ENCODE data around the gene GPATCH1. TPM values are rescaled to one million over a fixed set of nuclear protein-coding genes. Genes with fewer than 3 reads are reported as not detected.

The GPATCH1 gene
- total RNA-seq, 1 donor from 2014 or later: 8.2 TPM

DNA sequence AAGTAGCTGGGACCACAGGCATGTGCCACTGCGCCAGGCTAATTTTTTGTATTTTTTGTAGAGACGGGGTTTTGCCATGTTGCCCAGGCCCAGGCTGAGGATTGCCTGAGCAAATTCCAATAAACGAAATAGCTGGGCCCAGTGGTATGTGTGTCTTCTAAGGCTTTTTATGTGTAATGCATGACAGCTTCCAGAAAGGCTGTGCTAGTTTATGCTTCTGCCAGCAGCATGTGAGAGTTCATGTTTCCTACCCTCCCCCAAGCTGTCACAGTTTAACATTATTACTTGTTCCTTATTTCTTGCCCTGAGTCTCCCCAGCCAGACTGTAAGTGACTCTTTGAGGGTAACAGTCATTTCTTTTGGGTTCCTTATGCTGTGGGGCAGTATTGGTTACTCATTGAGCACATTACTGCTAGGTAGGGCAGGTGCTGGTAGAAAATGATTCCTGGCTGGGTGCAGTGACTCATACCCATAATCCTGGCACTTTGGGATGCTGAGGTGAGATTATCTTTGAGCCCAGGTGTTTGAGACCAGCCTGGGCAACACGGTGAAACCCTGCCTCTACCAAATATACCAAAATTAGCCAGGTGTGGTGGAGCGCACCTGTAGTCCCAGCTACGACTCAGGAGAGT is 13.6 kb downstream of the GPATCH1 start:
- no peak for DNase-seq (ENCODE audit: extremely low spot score, unreplicated experiment)
- Mint-ChIP-seq H3K36me3 (ENCODE audit: unreplicated experiment) (peaks cover 40% of the 10 kb centered on the region), H3K4me3 (ENCODE audit: unreplicated experiment) (no peak overlapping the region), H3K9me3 (ENCODE audit: unreplicated experiment) (no peaks in the 10 kb centered on the region), H3K27me3 (ENCODE audit: unreplicated experiment) (no peaks in the 10 kb centered on the region), H3K27ac (ENCODE audit: unreplicated experiment) (no peak overlapping the region), H3K4me1 (ENCODE audit: unreplicated experiment) (no peaks in the 10 kb centered on the region)
- TF ChIP-seq, protein P1, sequence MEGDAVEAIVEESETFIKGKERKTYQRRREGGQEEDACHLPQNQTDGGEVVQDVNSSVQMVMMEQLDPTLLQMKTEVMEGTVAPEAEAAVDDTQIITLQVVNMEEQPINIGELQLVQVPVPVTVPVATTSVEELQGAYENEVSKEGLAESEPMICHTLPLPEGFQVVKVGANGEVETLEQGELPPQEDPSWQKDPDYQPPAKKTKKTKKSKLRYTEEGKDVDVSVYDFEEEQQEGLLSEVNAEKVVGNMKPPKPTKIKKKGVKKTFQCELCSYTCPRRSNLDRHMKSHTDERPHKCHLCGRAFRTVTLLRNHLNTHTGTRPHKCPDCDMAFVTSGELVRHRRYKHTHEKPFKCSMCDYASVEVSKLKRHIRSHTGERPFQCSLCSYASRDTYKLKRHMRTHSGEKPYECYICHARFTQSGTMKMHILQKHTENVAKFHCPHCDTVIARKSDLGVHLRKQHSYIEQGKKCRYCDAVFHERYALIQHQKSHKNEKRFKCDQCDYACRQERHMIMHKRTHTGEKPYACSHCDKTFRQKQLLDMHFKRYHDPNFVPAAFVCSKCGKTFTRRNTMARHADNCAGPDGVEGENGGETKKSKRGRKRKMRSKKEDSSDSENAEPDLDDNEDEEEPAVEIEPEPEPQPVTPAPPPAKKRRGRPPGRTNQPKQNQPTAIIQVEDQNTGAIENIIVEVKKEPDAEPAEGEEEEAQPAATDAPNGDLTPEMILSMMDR (IDR thresholded peaks at IDR 0.05): no peak

DNA sequence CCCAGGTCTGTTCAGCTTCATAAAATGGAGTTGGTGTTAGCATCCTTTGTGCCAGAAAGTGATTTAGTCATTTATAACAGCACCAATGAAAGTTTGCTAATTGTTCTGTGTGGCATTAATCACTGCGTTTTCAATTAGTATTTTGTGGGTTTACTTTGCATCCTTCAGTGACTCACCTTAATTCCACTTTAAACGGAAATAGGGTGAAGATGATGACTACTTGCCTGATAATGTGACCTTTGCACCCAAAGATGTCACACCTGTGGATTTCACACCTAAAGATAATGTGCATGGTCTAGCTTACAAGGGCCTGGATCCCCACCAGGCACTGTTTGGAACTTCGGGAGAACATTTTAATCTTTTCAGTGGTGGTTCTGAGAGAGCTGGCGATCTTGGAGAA is 15.0 kb downstream of the GPATCH1 start:
- H3K4me3 Mint-ChIP-seq (ENCODE audit: unreplicated experiment): no peak overlapping the region
- no peak overlapping the region for H3K27ac Mint-ChIP-seq (ENCODE audit: unreplicated experiment)
- peaks cover 41% of the 10 kb centered on the region for H3K36me3 Mint-ChIP-seq (ENCODE audit: unreplicated experiment)

DNA sequence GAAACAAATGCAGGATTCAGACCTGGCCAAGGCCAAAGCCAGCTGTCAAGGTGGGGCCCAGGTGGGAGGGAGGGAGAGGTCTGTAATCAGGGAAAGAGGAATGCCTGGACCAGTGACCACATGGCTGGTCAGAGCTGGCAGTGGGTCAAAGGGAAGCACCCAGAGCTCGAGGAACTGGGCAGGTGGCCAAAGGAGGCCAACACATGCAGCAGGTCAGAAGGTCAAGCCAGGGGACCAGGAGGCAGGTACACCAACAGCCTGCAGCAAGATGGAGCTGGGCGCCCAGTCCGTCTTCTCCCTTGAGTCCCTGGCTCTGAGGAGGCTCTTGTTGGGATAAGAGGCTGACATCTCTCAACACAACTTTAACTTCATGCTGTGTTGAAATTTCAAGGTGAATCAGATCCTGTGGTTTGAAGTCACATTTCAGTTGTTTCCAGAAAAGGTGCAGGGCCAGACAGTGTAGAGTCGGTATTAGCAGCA is 17.1 kb downstream of the GPATCH1 start:
- no peak overlapping the region for H3K4me3 Mint-ChIP-seq (ENCODE audit: unreplicated experiment)
- no peaks in the 10 kb centered on the region for H3K4me1 Mint-ChIP-seq (ENCODE audit: unreplicated experiment)
- TF ChIP-seq, protein P1 (IDR thresholded peaks at IDR 0.05): no peak
- no peaks in the 10 kb centered on the region for H3K27me3 Mint-ChIP-seq (ENCODE audit: unreplicated experiment)
- no peak for DNase-seq (ENCODE audit: extremely low spot score, unreplicated experiment)
- peaks cover 46% of the 10 kb centered on the region for H3K36me3 Mint-ChIP-seq (ENCODE audit: unreplicated experiment)
- no peaks in the 10 kb centered on the region for H3K9me3 Mint-ChIP-seq (ENCODE audit: unreplicated experiment)
- no peak overlapping the region for H3K27ac Mint-ChIP-seq (ENCODE audit: unreplicated experiment)

More for the DNA sequence above, 15.0 kb downstream of the GPATCH1 start:
- Mint-ChIP-seq H3K9me3 (ENCODE audit: unreplicated experiment) (no peaks in the 10 kb centered on the region), H3K27me3 (ENCODE audit: unreplicated experiment) (no peaks in the 10 kb centered on the region), H3K4me1 (ENCODE audit: unreplicated experiment) (no peaks in the 10 kb centered on the region)
- TF ChIP-seq, protein P1 (IDR thresholded peaks at IDR 0.05): no peak
- no peak for DNase-seq (ENCODE audit: extremely low spot score, unreplicated experiment)

DNA sequence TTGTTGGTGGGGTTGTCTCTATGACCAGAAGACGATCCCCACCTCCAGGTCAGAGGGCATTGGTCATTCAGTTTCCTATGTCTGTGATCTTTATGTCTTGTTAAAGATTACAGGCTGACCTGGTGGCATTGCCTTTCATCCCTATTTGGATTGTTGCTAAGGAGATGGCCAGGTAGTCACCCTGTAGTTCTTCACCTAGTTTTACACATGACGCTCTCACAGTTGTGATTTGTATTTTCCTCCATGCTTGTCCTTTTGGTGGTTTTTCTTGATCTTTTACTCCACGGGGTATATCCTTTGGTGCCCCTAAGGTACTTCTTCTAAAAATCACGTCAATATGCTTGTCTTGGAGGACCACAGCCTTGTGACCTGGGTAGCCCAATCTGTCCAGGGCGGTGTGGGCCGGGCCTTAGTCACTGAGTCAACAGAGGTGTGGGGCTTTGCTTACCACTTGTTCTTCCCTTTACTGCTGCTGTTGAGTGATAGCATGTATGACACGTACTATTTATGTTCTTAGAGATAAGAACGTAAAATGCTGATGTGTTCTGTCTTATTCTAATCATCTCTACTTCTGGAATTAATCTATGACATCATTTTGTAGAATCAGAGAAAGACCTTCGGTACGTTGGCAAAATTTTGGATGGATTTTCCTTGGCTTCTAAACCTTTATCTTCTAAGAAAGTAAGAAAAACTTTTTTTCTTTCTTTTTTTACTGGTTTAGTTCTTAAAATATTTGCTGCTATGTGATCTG is 20.1 kb downstream of the GPATCH1 start:
- Mint-ChIP-seq H3K27ac (ENCODE audit: unreplicated experiment) (no peak overlapping the region), H3K36me3 (ENCODE audit: unreplicated experiment) (peaks cover 41% of the 10 kb centered on the region), H3K4me1 (ENCODE audit: unreplicated experiment) (no peaks in the 10 kb centered on the region), H3K9me3 (ENCODE audit: unreplicated experiment) (no peaks in the 10 kb centered on the region), H3K27me3 (ENCODE audit: unreplicated experiment) (no peaks in the 10 kb centered on the region), H3K4me3 (ENCODE audit: unreplicated experiment) (no peak overlapping the region)
- DNase-seq (ENCODE audit: extremely low spot score, unreplicated experiment): no peak
- TF ChIP-seq, protein P1 (IDR thresholded peaks at IDR 0.05): no peak

DNA sequence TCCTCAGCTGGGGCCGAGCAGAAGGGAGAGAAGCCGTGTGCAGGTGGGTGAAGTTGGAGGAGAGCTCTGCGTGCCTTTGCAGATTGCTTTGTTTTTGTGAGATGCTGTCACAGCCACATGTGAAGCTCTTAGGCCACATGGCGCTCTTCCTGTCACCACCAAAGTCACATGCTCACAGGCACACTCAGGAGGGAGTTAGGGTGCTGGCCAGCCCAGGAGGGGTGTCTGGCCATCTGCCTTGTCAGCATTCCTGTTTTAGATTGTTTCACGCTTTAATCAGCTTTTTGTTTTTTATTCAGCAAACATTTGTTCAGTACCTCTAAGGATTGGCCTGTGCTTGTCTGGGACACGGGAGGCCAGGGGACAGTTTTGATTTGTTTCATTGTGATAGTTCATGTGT is 21.9 kb downstream of the GPATCH1 start:
- no peak overlapping the region for H3K27ac Mint-ChIP-seq (ENCODE audit: unreplicated experiment)

More for the DNA sequence above, 21.9 kb downstream of the GPATCH1 start:
- Mint-ChIP-seq H3K36me3 (ENCODE audit: unreplicated experiment) (peaks cover 36% of the 10 kb centered on the region), H3K4me1 (ENCODE audit: unreplicated experiment) (no peaks in the 10 kb centered on the region), H3K9me3 (ENCODE audit: unreplicated experiment) (no peaks in the 10 kb centered on the region), H3K27me3 (ENCODE audit: unreplicated experiment) (no peaks in the 10 kb centered on the region), H3K4me3 (ENCODE audit: unreplicated experiment) (no peak overlapping the region)
- no peak for DNase-seq (ENCODE audit: extremely low spot score, unreplicated experiment)
- TF ChIP-seq, protein P1 (IDR thresholded peaks at IDR 0.05): no peak

Data from osteocyte (in vitro differentiated cells).